SIG-M5 treated with dmso at 0.1 percent for 504 hours (cell line): ENCODE data around the gene LAMB3.

Source experiments
- DNase-seq: peaks from one replicate; lab custom pipeline; 2025; ENCODE audit not compliant: unreplicated experiment; lab: John Stamatoyannopoulos, UW

Gene LAMB3

DNA sequence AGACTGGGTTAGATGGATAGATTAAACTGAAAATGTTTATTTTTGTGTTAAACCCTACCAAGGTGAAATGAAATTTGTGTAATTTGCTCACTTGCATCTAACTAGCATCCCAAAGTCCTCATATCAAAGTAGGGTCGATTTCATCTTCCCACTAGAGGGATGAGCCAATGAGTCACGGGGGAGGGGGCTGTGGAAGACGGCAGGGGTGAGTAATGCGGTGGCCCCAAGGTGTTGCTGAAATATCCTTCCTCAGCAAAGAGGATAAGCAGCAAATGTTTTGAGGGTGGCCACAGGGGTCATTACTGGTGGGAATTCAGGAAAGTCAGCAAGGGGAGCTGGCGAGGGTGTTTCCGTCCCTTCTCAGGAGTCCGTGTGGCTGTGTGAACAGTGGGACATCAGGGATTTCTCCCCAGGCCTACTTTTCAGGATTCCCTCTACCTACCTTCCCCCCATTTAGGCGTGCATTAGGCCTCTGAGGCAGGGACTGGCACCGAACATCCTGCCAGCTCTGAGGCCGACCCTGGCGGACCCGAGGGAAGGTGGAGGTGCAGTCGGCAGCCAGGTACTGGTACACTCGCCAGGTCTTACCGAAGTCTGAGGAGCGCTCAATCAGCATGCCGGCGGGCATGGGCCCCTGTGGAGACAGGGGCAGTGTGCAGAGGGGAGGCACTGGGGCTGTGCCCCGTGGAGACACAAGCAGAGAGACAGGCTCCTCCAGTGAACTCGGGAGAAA, 18.1 kb downstream of the LAMB3 start:
- no peak for DNase-seq

DNA sequence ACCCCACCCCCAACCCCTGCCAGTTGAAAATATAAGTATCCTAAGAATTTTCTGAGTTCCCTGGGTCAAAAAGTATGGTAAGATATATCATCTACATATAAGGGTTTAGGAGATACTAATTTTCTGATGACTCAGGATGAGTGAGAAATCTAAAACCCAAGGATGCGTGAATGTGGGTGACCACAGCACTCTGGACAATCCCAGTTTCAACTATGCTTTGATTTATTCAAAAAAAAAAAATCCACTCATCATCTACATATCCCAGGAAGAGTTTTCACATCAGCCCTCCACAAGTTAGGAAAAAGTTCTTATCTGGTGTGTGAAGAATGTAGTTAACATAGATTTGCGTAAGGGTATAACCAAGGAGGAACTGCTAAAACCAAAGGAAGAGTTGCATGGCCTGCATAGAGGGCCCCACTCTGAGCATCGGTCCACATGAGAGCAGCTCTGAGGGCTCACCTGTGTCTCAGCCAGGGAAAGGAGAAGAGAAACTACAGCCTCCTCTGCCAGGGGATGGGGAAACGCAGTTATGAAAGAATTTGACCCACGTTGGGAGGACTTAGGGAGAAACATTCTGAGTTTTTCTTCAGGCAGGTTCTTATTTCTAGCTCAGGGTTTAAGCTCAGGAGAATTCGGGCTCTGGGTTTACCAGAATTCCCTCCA, 18.8 kb downstream of the LAMB3 start:
- peak; percentile 67 for DNase-seq

DNA sequence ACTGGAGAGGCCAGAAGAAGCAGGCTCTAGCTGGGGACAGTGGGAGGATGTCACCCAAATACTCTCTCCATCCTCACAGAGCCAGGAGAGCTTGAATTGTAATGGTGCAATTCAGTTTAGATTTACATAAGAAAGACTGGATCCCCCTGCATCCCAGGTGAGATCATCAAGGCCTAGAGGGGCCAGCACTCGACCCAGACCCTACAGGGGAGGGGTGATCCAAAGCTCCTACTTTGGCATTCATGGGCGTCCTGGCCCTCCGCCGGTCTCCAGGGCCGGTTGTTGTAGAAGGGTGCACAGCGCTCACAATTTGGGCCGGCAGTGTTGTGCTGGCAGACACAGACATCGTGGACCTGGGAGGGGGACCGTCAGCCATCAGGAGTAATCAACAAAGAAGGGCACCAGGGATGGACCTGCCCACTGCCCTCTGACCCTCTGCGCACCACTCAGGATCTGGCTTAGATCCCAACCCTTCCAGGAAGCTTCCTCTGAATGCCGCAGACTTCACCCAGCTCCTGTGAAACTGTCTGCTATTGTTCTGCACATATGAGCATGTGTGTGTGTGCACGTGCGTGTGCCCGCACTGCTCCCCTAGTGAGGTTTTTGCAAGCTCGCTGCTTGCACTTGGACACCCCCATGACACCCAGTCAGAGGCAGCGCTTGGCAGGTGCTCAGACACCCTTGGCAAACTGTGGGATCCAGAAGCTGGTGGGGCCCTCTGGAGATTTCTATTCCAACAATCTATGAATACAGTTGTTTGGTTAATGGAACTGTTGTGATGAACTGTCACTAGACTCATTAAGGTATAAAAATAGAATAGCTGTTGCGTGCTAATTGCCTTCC, 21.6 kb downstream of the LAMB3 start:
- DNase-seq = no peak

DNA sequence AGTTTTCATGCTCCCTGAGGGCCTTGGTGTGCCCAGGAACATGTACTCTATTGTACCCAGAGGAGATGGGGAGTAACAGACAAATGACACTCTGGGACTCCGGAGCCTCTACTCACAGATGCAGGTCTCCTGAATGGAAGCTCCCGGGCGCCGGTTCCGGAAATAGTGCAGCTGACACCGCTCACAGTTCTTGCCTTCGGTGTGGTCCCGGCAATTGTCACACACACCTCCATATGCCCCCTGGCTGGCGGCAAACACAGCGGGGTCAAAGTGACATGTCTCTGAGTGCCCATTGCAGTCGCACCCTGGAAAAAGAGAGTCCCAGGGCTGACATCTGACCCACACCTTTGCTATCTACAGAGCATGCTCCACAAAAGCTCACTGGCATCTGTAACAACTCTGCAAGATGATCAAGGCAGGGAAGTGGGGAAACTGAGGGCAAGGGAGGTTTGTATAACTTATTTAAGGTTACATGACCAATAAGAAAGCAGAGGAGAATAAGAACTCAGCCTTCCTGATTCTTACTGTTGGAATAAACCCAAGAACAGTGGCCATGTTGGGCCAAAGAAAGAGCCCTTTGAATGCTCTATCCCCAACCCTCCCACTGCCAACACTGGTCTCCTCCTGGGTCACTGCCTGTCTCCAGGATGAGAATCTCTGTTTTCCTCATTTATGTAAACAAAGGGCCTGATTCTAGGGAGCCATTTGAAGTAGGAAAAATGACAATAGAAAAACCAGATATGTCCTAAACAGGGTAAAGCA, 22.4 kb downstream of the LAMB3 start:
- no peak for DNase-seq

DNA sequence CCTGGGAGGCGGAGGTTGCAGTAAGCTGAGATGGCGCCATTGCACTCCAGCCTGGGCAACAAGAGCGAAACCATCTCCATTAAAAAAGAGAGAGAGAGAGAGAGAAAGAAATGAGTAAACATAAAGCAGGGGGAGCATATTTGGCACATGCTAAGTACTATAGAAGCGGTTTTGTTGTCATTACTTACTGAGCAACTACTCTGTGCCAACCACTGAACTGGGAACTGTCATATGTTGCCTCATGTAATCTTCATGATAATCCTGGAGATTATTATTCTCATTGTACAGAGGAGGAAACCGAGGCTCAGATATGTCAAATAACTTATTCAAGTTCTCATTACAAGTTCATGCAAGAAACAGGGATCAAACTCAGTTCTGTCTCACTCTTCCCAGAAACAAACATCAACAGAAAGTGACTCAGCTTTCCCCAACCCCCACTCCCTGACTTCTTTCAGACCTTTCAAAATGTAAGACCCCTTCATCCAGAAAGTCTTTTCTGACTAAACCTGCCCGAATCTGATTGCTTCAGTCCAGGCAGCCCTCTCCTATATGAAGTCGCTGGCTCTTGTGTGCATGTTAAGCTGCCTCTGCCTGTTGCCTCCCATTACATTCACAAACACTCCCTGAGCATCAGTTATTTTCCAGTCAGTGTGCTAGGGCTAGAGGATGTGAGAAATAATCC, 23.5 kb downstream of the LAMB3 start:
- no peak for DNase-seq

DNA sequence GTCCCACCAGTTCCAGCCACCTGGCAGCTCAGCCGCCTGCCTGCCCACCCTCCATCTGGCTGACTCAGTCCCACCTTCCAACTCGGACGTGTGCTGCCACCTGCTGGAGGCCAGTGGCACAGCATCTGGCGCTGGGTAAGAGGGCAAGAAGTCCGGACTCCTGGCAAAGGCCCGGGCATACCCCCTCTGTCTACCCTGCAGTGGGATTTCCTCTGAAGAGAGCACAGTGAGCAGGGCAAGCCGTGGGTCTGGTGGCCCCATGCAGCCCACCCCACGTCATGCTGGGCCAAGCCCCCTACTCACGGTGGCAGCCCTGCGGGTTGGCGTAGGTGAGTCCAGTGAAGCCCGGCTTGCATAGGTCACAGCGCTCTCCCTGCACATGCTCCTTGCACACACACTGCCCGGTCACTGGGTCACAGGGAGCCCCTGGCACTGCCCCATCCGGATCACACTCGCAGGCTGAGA, 24.5 kb downstream of the LAMB3 start:
- DNase-seq = peak; percentile 48

DNA sequence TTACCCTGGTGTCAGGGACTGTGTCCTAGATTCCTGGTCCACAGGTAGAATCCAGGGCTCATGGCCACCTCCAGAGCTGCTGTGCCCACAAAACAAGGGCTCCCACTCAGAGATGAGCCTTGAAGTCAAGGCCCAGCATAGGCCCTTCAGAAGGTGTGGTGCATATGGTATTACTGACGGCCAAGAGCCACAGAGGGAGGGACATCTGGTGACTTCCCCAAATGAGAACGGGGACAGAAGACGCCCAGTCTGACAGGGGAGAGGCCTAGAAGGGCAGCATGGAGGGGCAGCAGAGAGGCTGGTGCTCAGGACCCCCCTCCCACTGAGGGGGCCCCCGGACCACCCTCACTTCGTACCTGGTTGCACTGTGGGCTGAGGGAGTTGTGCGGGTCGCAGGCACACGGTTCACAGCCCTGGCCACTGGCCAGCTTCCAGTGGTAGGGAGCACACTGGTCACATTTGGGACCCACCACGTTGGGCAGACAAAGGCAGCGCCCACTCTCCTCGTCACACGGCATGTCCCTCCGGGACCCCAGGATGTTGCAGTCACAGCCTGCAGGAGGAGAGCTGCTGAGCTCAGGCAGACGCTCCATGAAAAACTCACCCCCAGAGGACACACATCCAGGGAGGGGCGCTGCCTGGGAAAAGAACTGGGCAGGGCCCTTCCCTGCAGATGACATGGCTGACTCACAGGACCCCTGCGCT, 25.0 kb downstream of the LAMB3 start:
- no peak for DNase-seq

DNA sequence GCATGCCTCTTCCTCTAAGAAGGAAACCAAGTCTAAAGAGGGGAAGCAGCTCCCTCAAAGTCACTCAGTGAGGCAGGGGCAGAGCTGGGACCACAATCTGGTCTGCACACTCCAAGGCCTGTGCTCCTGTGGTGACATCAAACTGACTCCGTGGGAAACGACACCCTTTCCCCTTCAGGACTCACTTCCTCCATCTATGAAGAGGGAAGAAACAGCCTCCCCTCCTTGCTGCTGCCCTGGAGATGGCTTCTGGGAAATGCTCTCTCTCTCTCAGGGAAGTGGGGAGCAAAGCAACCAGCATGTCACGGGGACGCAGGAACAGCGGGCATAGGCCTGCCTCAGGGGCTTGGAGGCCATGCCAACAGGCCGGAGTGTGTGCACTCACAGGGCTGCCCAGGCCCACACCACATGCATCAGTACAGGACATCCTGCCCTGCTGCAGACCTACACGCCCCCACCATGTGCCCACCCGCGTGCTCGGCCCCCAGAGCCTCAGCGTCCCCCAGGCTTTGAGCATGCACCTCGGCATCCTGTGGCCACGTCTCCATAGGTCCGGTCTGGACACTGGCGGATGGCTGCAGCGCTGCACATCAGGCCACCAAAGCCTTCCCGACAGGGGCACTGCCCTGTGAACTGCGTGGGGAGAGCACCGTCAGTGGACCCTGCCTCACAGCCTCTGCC, 25.7 kb downstream of the LAMB3 start:
- no peak for DNase-seq

DNA sequence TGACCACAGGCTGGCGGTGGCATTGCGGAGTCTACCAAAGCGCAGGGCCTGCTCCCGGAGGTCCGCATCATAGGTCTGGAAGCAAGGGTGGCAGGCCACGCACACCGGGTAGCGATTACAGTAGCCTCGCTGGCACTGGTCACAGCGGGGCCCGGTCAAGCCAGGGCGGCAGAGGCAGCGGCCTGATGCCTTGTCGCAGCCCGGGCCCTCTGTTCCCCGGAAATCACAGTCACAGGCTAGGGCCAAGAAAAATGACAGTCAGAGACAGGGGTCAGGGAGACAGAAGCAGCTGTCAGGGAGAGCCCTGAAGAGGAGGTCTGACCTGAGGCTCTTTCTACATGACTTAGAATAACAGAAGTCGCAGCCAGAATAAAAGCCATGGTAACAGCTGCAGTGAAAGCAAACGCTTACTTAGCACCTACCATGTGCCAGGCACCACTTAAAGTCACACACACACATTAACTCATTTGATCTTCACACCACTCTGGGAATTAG, 26.4 kb downstream of the LAMB3 start:
- no peak for DNase-seq

DNA sequence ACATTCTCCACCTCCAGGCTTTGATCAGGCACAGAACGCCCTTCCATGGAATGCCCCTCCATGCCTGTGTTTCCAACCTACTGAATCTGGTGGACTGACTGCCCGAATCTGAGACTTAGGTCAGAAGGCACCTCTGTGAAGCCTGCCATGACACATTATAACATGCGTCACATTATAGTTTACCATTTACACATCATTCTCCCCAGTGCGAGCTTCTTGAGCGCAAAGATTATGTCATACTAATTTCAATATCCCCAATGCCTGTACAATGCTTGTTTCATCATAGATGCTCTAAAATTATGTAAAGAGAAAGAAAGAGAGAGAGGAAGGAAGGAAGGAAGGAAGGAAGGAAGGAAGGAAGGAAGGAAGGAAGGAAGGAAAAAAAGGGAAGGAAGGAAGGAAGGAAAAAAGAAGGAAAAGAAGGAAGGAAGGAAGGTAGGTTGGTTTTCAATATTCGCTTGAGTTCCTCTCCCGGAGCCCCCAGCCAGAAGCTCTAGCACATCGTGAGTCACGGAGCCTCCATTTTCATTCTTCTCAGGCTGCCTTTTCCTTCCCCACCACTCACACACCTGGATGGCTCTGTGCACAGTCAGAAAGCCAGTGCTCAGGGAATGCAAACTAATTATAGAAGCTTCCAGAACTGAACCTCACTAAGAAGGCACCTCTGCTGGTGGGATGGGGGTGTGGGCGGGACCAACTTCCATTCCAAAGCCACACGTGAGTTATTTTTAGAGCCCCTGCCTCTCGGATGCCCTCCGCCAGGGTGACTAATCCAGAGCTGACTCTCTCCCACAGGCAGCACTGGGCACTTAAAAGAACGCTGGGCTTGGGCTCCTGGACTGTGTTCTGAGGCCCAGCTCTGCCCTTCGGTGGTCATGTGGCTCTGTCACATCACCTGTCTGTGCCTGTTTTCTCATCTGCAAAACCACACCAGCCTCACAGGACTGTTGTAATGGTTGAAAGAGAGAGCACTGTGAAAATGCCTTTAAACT, 27.4 kb downstream of the LAMB3 start:
- DNase-seq = no peak

DNA sequence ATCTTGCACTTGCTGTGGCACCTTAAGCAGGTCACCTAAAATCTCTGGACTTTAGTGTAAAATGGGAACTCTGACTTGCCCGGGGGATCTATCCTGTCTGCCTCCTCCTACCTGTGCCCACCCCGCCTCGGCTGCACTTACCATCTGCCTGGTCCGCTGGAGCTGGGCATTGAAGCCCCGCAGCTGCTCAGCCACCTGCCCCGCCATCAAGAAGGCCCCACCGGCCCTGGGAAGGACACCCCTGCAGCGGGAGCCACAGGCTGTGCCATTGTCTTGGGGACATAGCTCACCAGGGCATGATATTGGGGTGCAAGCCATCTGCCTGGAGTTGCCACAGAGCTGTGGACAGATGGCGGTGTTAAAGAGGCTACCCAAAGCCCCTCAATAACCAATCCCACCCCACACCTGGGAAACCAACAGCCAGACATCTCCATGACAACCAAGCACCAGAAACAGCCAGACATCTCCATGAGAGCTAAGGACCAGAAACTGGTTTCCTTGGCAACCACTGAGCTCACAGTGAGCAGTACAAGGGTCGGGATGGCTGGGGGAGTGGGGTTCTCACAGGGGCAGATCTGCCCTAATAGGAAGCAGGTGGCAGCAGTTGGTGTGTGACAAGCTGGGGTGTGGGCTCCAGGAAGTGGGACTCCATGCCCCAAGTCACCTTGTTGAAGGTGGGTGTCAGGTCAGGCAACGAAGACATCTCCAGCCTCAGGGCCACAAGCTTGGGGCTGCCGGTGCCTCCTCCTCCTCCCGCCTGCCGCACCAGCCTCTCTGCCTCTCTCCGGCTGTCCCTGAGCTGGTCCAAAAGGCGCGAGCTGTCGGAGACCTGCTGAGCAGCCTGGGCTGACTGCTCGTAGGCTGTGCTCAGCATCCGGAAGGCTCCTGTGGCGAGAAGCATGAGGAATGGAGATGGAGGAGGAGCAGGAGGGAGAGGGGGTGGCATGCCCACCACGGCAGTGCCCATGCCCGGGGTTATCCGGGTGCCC, 29.1 kb downstream of the LAMB3 start:
- DNase-seq = no peak

DNA sequence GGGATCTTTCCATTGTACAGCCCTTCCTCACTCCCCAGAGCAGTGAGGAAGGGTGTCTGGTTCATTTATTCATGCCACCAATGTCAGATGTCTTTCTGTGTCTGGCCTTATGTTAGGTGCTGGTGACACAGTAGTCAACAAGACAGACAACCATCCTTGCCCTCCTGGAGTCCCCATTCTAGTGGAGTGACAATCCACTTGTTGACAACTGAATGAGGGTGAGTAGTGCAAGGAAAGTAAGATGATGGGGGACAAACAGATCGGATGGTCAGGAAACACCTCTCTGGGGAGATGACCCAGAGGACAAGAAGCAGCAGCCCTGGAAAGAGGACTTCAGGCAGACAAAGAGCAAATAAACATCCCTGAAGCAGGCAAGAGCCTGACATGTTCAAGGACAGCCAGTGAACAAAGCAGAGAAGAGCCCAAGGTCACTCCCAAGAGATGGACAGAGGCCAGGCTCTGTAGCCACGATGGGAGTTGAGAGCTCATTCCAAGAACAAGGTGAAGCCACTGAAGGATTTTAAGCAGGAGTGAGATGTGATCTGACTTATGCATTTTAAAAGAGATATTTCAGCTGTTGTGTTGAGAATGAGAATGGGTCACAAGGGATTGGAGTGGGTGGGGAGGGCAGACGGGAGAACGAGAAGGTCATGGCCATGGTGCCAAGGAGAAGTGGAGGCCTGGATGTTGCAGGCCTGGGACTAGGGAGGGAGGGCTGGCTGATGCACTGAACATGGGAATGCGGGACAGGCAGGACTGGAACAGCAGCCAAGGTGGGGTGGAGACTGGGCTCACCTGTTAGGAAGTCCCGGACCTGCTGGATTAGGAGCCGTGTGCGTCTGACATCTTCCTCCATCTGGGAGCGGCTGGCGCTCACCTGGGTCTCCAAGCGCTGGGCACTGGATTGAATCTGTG, 30.2 kb downstream of the LAMB3 start:
- no peak for DNase-seq

DNA sequence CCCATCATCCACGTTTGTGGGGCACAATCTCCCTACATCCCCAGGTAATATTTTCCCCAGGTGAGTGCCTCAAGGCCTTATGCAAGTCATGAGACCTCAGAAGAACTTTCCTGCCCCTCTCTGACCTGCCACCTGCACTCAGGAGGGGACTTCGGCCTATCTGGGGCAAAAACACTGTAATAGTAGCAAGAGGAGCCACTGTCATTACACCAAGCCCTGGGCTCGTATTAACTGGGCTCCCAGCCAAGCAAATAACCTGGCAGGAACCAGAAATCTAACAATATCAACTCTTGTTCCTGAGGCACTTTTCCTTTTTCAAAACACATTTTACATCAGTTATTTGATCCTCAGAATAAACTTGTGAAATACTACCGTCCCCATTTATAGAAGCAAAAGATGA, 30.9 kb downstream of the LAMB3 start:
- no peak for DNase-seq

DNA sequence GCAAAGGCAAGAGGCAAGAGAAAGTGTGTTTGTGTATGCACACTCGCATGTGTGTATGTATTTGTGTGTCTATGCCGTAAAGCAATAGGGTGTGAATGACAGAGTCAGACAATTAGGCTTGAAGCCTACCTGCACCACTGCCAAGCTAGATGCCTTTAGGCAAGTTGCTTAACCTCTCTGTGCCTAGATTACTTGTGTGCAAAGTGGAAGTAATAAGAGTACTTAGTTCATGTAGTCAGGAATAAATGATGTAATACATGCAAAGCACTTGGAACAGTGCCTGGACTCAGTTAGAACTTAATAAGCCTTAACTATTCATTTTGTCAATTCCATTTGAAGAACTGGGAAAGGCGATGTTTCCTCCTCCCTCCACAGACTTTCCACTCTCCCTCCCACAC, 31.7 kb downstream of the LAMB3 start:
- DNase-seq = no peak

DNA sequence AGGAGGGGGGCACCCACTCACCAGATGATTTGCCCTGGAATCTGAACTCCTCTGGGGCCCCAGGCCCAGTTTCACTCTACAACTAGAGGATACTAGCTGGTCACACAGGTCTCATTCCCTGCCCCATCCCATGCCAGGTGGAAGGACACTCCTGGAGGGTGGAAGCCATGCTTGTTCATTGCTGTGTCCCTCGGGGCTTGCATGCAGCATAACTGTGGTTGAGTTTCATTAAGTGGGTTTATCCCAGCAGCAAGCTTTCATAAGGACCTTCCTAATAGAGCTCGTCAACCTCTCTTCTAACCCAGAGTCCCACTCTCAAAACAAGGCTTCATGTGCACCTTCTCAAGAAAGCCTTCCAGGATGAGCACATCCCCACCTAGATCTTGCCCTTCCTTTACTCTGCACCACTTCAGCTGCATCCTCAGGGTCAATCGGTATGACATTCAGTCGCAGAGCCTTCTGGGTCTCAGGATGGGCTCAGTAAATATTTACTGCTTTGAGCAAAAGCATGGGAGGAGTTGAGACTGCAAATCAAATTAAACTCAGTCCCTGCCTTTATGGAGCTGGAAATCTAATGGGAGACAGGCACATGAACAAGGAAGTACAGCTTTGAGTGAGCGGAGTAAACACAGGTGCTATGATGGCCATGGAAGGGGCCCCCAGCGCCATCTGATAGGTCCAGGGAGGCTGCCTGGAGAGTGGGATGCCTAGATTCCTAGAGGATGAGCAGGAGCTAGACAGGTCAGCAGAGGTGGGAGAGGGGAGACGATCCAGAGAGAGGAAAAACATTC, 32.3 kb downstream of the LAMB3 start:
- DNase-seq = no peak
